PC-9 (cell line): ENCODE data around the gene IGFBP7.

Source experiments
- EZH2 ChIP-seq: fragments of 200-600 bp; sonication (generic); IDR thresholded peaks from 2 replicates; pipeline ENCODE4 v1.8.0; 2017; ENCODE audit warnings: antibody characterized with exemption, low read depth
- TF ChIP-seq, protein P1 (sequence below): fragments of 200-600 bp; sonication (generic); conservative IDR thresholded peaks from 2 replicates; pipeline ENCODE4 v1.6.1; 2017; ENCODE audit warnings: mixed run types, antibody characterized with exemption, mild to moderate bottlenecking, moderate library complexity

- TF ChIP-seq, protein P1, sequence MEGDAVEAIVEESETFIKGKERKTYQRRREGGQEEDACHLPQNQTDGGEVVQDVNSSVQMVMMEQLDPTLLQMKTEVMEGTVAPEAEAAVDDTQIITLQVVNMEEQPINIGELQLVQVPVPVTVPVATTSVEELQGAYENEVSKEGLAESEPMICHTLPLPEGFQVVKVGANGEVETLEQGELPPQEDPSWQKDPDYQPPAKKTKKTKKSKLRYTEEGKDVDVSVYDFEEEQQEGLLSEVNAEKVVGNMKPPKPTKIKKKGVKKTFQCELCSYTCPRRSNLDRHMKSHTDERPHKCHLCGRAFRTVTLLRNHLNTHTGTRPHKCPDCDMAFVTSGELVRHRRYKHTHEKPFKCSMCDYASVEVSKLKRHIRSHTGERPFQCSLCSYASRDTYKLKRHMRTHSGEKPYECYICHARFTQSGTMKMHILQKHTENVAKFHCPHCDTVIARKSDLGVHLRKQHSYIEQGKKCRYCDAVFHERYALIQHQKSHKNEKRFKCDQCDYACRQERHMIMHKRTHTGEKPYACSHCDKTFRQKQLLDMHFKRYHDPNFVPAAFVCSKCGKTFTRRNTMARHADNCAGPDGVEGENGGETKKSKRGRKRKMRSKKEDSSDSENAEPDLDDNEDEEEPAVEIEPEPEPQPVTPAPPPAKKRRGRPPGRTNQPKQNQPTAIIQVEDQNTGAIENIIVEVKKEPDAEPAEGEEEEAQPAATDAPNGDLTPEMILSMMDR: no peak
- TF ChIP-seq EZH2: no peak
Observed at GRCh38 chr4:57076646-57077045, 33.5 kb downstream of the IGFBP7 start.
